HL-60 (cell line): ENCODE data around the gene RALB.

Experiments
- CTCF ChIP-seq: IDR thresholded peaks from one replicate; pipeline ENCODE4 v1.5.1; 2011; ENCODE audit warnings: low read length, control low read depth, inconsistent platforms; ENCODE audit not compliant: insufficient read depth
- POLR2AphosphoS5 ChIP-seq: IDR thresholded peaks from 2 replicates; pipeline ENCODE4 v1.6.1; 2012; ENCODE audit warnings: low read depth
- SPI1 ChIP-seq: IDR thresholded peaks from 2 replicates; pipeline ENCODE4 v1.6.1; 2012; ENCODE audit warnings: low read depth, mild to moderate bottlenecking, borderline replicate concordance

- no peak for TF ChIP-seq CTCF
- TF ChIP-seq SPI1 = no peak
- no peak for TF ChIP-seq POLR2AphosphoS5
Measured at GRCh38 chr2:120326066-120326465, 73.4 kb downstream of the RALB start.
